Measurements from ENCODE around the gene MAOB.

GRCh38 chrX:43735957-43736356 lies 146.3 kb downstream of the MAOB start:
- TF ChIP-seq CTCF (conservative IDR thresholded peaks at IDR 0.05; ENCODE audit: low read length), result no peak
- no peak for TF ChIP-seq EZH2phosphoT487 (IDR thresholded peaks at IDR 0.05; ENCODE audit: borderline replicate concordance)

All from Loucy (cell line).